ENCODE results near the gene EIF3I. TPM values are rescaled to one million over a fixed set of nuclear protein-coding genes. Genes with fewer than 3 reads are reported as not detected.
A peak's percentile ranks its signal among the peaks of the same experiment; 100 is the strongest.

The EIF3I gene
- total and polyA plus RNA-seq, 2 of the 13 experiments (the other 11 are each of a cell fraction or from before 2014, with no cell fraction given) = 210 to 223 TPM

GRCh38 chr1:32221980-32222755 lies at the start of gene EIF3I, which contains the start of gene TMEM234 (continued):
- TF ChIP-seq HNRNPK (IDR thresholded peaks at IDR 0.05; ENCODE audit: low read depth, low read length, poor library complexity, severe bottlenecking) (no peak), ZKSCAN5 (CRISPR knock-in tag; IDR thresholded peaks at IDR 0.05) (no peak), JUNB (CRISPR knock-in tag; IDR thresholded peaks at IDR 0.05; ENCODE audit: borderline replicate concordance) (peak; percentile 36; the same call in 1 of the 2 replicates), ZNF597 (CRISPR knock-in tag; IDR thresholded peaks at IDR 0.05) (no peak), ZNF282 (IDR thresholded peaks at IDR 0.05; ENCODE audit: partially characterized antibody) (no peak), ZNF543 (CRISPR knock-in tag; IDR thresholded peaks at IDR 0.05) (no peak), FOXA3 (CRISPR knock-in tag; IDR thresholded peaks at IDR 0.05) (no peak; the same call in 1 of the 2 replicates), MBD4 (IDR thresholded peaks at IDR 0.05; ENCODE audit: borderline replicate concordance, low read length) (no peak), NKX3-1 (CRISPR knock-in tag; IDR thresholded peaks at IDR 0.05) (no peak), ZBTB46 (CRISPR knock-in tag; IDR thresholded peaks at IDR 0.05; ENCODE audit: borderline replicate concordance) (no peak), ZNF570 (CRISPR knock-in tag; IDR thresholded peaks at IDR 0.05; ENCODE audit: borderline replicate concordance) (no peak), KDM5A (IDR thresholded peaks at IDR 0.05; ENCODE audit: borderline replicate concordance, low read length) (peak; percentile 83), REXO4 (CRISPR knock-in tag; IDR thresholded peaks at IDR 0.05; ENCODE audit: borderline replicate concordance) (no peak), ZNF841 (CRISPR knock-in tag; IDR thresholded peaks at IDR 0.05; ENCODE audit: borderline replicate concordance) (no peak), CREB1 (IDR thresholded peaks at IDR 0.05) (peak; percentile 85), CREB1 (CRISPR knock-in tag; IDR thresholded peaks at IDR 0.05) (peak; percentile 95), NONO (IDR thresholded peaks at IDR 0.05) (no peak), NONO (CRISPR knock-in tag; conservative IDR thresholded peaks at IDR 0.05) (peak; percentile 43; the same call in 1 of the 2 replicates), ZSCAN29 (CRISPR knock-in tag; conservative IDR thresholded peaks at IDR 0.05) (no peak; the same call in 1 of the 2 replicates), ELF4 (CRISPR knock-in tag; IDR thresholded peaks at IDR 0.05; ENCODE audit: borderline replicate concordance) (0 out of 2 replicates have a peak, but pooled peaks have one; percentile 23), ZMYM4 (CRISPR knock-in tag; IDR thresholded peaks at IDR 0.05) (peak; percentile 50; the same call in 1 of the 2 replicates), ASH2L (IDR thresholded peaks at IDR 0.05; ENCODE audit: insufficient read length, low read depth, low read length) (peak; percentile 90), ZSCAN12 (CRISPR knock-in tag; IDR thresholded peaks at IDR 0.05) (no peak), ZNF253 (CRISPR knock-in tag; IDR thresholded peaks at IDR 0.05; ENCODE audit: borderline replicate concordance) (no peak), SNRNP70 (IDR thresholded peaks at IDR 0.05; ENCODE audit: low read depth, low read length) (no peak), ZNF672 (CRISPR knock-in tag; IDR thresholded peaks at IDR 0.05) (no peak), SMARCC2 (IDR thresholded peaks at IDR 0.05) (no peak)

Measured in HepG2 (cell line).